Liver (tissue), 9 donors: Measurements from ENCODE around the gene EML1. TPM values are rescaled to one million over a fixed set of nuclear protein-coding genes. Genes with fewer than 3 reads are reported as not detected.

Source experiments
- DNase-seq: peaks from one replicate; pipeline ENCODE4 v3.0.0-alpha.2; 2017; ENCODE audit warnings: low spot score
- H3K27ac ChIP-seq, 2 donors: one replicate each; pipeline ENCODE4 v1.7.0; 2013; ENCODE audit warnings: inconsistent platforms in 2 of 2, low read length in 2 of 2, control low read depth in 1 of 2, low read depth in 1 of 2, mild to moderate bottlenecking in 1 of 2
- H3K27me3 ChIP-seq, 4 donors: one replicate each; pipeline versions ENCODE4 v1.6.1 to v1.7.0; 2013; ENCODE audit warnings: low read length in 3 of 4, inconsistent platforms in 1 of 4, mild to moderate bottlenecking in 1 of 4, moderate library complexity in 1 of 4; ENCODE audit not compliant: control insufficient read depth in 4 of 4, insufficient read depth in 4 of 4
- H3K36me3 ChIP-seq, 4 donors: one replicate each; pipeline versions ENCODE4 v1.6.1 to v1.7.0; 2013; ENCODE audit warnings: low read length in 3 of 4, mild to moderate bottlenecking in 3 of 4, low read depth in 1 of 4, moderate library complexity in 1 of 4; ENCODE audit not compliant: control insufficient read depth in 4 of 4, insufficient read depth in 3 of 4
- H3K4me1 ChIP-seq, 4 donors: one replicate each; pipeline versions ENCODE4 v1.6.1 to v1.7.0; 2013; ENCODE audit warnings: low read length in 3 of 4, mild to moderate bottlenecking in 3 of 4, moderate library complexity in 1 of 4; ENCODE audit not compliant: control insufficient read depth in 4 of 4, insufficient read depth in 4 of 4
- H3K4me3 ChIP-seq, 3 donors: one replicate each; pipeline versions ENCODE4 v1.6.1 to v1.7.0; 2013; ENCODE audit warnings: low read length in 3 of 3, control low read depth in 1 of 3, low read depth in 1 of 3, mild to moderate bottlenecking in 1 of 3
- H3K9ac ChIP-seq, 2 donors: one replicate each; pipeline ENCODE4 v1.7.0; 2013; ENCODE audit warnings: low read length in 2 of 2, mild to moderate bottlenecking in 2 of 2, moderate library complexity in 2 of 2, control low read depth in 1 of 2, low read depth in 1 of 2
- H3K9me3 ChIP-seq, 4 donors: one replicate each; pipeline versions ENCODE4 v1.6.1 to v1.7.0; 2013; ENCODE audit warnings: low read length in 3 of 4; ENCODE audit not compliant: control insufficient read depth in 4 of 4
- HNF4A ChIP-seq, 2 donors: conservative IDR thresholded peaks; 2 replicates each; pipeline ENCODE4 v1.6.1; 2016; ENCODE audit warnings: antibody characterized with exemption in 2 of 2, mild to moderate bottlenecking in 2 of 2
- HNF4G ChIP-seq: IDR thresholded peaks from 2 replicates; pipeline ENCODE4 v1.6.1; 2016; ENCODE audit warnings: antibody characterized with exemption
- NR2F2 ChIP-seq: IDR thresholded peaks from 2 replicates; pipeline ENCODE4 v1.6.1; 2016; ENCODE audit warnings: antibody characterized with exemption
- RAD21 ChIP-seq, 2 donors: IDR thresholded peaks; 2 replicates each; pipeline ENCODE4 v1.6.1; 2016; ENCODE audit warnings: antibody characterized with exemption in 2 of 2, mild to moderate bottlenecking in 2 of 2
- RXRA ChIP-seq, 2 donors: IDR thresholded peaks; 2 replicates each; pipeline ENCODE4 v1.6.1; 2017 to 2018; ENCODE audit warnings: antibody characterized with exemption in 2 of 2, mild to moderate bottlenecking in 1 of 2
- TAF1 ChIP-seq: conservative IDR thresholded peaks from 2 replicates; pipeline ENCODE4 v1.6.1; 2016; ENCODE audit warnings: antibody characterized with exemption, mild to moderate bottlenecking
- YY1 ChIP-seq: IDR thresholded peaks from 2 replicates; pipeline ENCODE4 v1.6.1; 2016; ENCODE audit warnings: antibody characterized with exemption, mild to moderate bottlenecking
- WGBS: extraction: QIAGEN DNeasy Blood & Tissue Kit; methylation state at CpG from one replicate; pipeline ENCODE4 v1.1.7; 2013; 5-methylcytosine and 5-hydroxymethylcytosine counted together
- polyA plus RNA-seq, 2 donors: library from polyadenylated mRNA; stranded (reverse) in 1 of 2; unstranded in 1 of 2; fragments of 200-250 nt in 1 of 2; fragments of >200 nt in 1 of 2; fragmentation: Nextera tagmentation in 1 of 2; extraction: Ambion mirVana in 1 of 2; gene quantifications; one replicate each; pipeline versions ENCODE4 v1.2.1 to v1.2.3, GENCODE V29; 2013 to 2015
- total RNA-seq, 2 donors: library from RNA; depleted of rRNA; stranded (reverse); fragments of >200 nt; gene quantifications; one replicate each; pipeline ENCODE4 v1.2.3, GENCODE V29; 2014
- TF ChIP-seq, protein P1 (sequence below): IDR thresholded peaks from 2 replicates; pipeline ENCODE4 v1.6.1; 2016; ENCODE audit warnings: antibody characterized with exemption
- TF ChIP-seq, protein P2 (sequence below): IDR thresholded peaks from 2 replicates; pipeline ENCODE4 v1.6.1; 2016; ENCODE audit warnings: antibody characterized with exemption
- TF ChIP-seq, protein P3 (sequence below): fragments of 150-350 bp; IDR thresholded peaks from 2 replicates; pipeline ENCODE4 v1.5.1; 2017; ENCODE audit warnings: improper control_type of control experiment, low read depth, low read length; ENCODE audit not compliant: missing input control
- donor health status: healthy.
- donor health status: healthy.
- donor health status: healthy.
- donor health status: healthy.
- donor health status: healthy.

EML1 gene
- total and polyA plus RNA-seq, 4 donors, result 2.7 to 14.6 (median 4.6) TPM

DNA sequence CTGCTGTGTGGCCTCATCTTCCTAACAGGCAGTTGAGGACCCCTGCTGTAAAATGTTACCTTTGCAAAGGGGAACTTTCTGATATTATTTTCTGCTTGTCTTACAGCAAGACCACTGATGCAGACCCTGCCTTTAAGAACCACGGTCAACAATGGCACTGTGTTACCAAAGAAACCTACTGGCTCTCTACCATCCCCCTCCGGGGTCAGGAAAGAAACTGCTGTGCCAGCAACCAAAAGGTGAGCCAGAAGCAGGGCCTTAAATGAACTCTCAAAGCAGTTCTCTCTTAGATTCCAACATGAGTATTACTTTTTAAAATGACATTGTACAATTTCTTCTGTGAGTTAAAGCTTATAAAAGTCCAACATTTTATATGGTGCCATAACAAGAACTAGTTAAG is 72.2 kb downstream of the EML1 start:
- WGBS, result 33% methylated on average over 2 of the region's 2 CpGs
- H3K27me3 ChIP-seq, result no peaks in the 10 kb centered on the region
- H3K9me3 ChIP-seq, result no peaks in the 10 kb centered on the region
- no peak overlapping the region for H3K9ac ChIP-seq
- H3K36me3 ChIP-seq, result no peaks in the 10 kb centered on the region
- TF ChIP-seq HNF4G (no peak), HNF4A (conservative IDR thresholded peaks at IDR 0.05) (peak in 1 of 2 donors; percentile 9), RXRA (IDR thresholded peaks at IDR 0.05) (peak; percentile 68 to 77)
- TF ChIP-seq, protein P1, sequence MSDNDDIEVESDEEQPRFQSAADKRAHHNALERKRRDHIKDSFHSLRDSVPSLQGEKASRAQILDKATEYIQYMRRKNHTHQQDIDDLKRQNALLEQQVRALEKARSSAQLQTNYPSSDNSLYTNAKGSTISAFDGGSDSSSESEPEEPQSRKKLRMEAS, result no peak
- TF ChIP-seq, protein P2, sequence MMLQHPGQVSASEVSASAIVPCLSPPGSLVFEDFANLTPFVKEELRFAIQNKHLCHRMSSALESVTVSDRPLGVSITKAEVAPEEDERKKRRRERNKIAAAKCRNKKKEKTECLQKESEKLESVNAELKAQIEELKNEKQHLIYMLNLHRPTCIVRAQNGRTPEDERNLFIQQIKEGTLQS, result no peak
- TF ChIP-seq, protein P3, sequence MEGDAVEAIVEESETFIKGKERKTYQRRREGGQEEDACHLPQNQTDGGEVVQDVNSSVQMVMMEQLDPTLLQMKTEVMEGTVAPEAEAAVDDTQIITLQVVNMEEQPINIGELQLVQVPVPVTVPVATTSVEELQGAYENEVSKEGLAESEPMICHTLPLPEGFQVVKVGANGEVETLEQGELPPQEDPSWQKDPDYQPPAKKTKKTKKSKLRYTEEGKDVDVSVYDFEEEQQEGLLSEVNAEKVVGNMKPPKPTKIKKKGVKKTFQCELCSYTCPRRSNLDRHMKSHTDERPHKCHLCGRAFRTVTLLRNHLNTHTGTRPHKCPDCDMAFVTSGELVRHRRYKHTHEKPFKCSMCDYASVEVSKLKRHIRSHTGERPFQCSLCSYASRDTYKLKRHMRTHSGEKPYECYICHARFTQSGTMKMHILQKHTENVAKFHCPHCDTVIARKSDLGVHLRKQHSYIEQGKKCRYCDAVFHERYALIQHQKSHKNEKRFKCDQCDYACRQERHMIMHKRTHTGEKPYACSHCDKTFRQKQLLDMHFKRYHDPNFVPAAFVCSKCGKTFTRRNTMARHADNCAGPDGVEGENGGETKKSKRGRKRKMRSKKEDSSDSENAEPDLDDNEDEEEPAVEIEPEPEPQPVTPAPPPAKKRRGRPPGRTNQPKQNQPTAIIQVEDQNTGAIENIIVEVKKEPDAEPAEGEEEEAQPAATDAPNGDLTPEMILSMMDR, result no peak
- no peak overlapping the region for H3K27ac ChIP-seq
- H3K4me3 ChIP-seq, result no peak overlapping the region
- DNase-seq, result no peak
- H3K4me1 ChIP-seq, result peaks cover 2 to 17% (median 8%) of the 10 kb centered on the region in 4 donors

DNA sequence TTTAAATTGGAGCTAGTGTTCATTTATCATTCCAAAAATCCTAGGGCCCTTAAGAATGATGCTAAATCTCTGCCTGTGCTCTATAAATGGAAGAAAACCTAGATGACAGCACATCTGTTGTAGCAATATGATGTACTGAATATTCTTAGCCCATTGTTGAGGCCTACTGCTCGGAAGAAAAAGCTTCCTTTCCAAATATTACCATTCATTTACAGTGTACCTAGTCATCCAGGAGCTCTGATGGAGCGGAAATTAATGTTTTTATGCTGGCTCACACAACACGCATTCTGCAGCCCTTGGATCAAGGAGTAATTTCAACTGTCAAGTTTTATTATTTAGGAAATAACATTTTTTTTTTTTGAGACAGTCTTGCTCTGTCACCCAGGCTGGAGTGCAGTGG is 77.4 kb downstream of the EML1 start:
- Histone ChIP-seq H3K27ac (no peak overlapping the region), H3K9ac (no peak overlapping the region), H3K27me3 (no peaks in the 10 kb centered on the region), H3K36me3 (no peaks in the 10 kb centered on the region), H3K4me1 (peaks cover 0 to 3% (median 2%) of the 10 kb centered on the region in 4 donors), H3K4me3 (no peak overlapping the region), H3K9me3 (no peaks in the 10 kb centered on the region)
- no peak for DNase-seq
- WGBS, result 93% methylated on average over 3 of the region's 3 CpGs
- no peak for TF ChIP-seq YY1

DNA sequence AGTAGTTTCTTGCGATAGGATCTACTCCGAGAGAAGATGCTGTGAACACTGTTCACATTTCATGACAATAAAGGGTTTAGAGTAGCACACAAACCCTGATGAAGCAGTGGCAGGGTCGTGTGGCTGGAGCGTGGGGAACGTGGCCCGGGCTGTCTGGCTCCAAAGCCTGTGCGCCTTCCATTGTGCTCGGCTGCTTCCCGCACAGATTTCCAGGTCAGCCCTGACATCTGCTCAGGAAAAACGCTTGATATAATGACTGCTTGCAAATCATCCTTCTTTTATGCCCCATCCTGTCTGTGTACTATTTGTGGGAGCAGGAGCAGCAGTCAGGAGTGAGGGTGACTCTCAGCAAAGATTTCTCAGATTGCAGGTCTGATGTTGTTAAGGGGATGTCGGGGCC is 78.6 kb downstream of the EML1 start:
- H3K4me3 ChIP-seq, result no peak overlapping the region
- no peak overlapping the region for H3K9ac ChIP-seq
- no peak overlapping the region for H3K27ac ChIP-seq
- H3K36me3 ChIP-seq, result no peaks in the 10 kb centered on the region
- DNase-seq, result no peak
- 83% methylated on average over 11 of the region's 11 CpGs for WGBS
- TF ChIP-seq RAD21 (IDR thresholded peaks at IDR 0.05) (no peak), NR2F2 (no peak), TAF1 (no peak), HNF4G (no peak)
- TF ChIP-seq, protein P3, result no peak
- TF ChIP-seq, protein P2, result no peak
- no peaks in the 10 kb centered on the region for H3K27me3 ChIP-seq
- H3K4me1 ChIP-seq, result no peaks in the 10 kb centered on the region
- H3K9me3 ChIP-seq, result no peaks in the 10 kb centered on the region
